HCT116 (cell line): ENCODE data around the gene GATAD2A. TPM values are rescaled to one million over a fixed set of nuclear protein-coding genes. Genes with fewer than 3 reads are reported as not detected.

Experiments
- ATAC-seq: fragments of 200-7000 bp; cut with Tn5 transposase; 2 replicates; pipeline ENCODE4 v1.9.1; 2020; ENCODE audit warnings: mild to moderate bottlenecking, moderate library complexity
- BruUV-seq: library from RNA; stranded (reverse); fragments of 400-500 nt; replicated peaks from 2 replicates; lab custom pipeline; 2021; lab: Mats Ljungman, UMichigan
- CTCF ChIA-PET: fragments of 300-600 bp; sonication (Branson Sonifier 250); formaldehyde crosslinking; loops from one replicate; lab custom pipeline; 2021; ENCODE audit warnings: antibody characterized with exemption; lab: Charles Lee
- POLR2A ChIA-PET: fragments of 300-600, 350-600 bp; sonication (Branson Sonifier 250); formaldehyde crosslinking; loops from one replicate; lab custom pipeline; 2021; ENCODE audit warnings: antibody characterized with exemption; lab: Charles Lee
- RAD21 ChIA-PET, 2 experiments: fragments of 300-600 bp; sonication (Branson Sonifier 250); formaldehyde crosslinking; loops; one replicate each; lab custom pipeline; 2023; ENCODE audit warnings: low total read pairs in 2 of 2; ENCODE audit not compliant: uncharacterized antibody in 2 of 2, unreplicated experiment in 2 of 2, low non-redundant PET in 1 of 2; lab: Charles Lee
- DNase-seq: peaks from one replicate; pipeline ENCODE4 v3.0.0-alpha.2; 2010; ENCODE audit warnings: low read depth, low spot score
- H2AFZ ChIP-seq: fragments of 200-600 bp; shearing (Covaris generic), sonication (generic); 2 replicates; pipeline ENCODE4 v1.6.1; 2017; ENCODE audit warnings: low read depth, mixed run types, mixed read lengths, antibody characterized with exemption, low read length; ENCODE audit not compliant: poor library complexity, severe bottlenecking
- H3K27ac ChIP-seq: 2 replicates; pipeline ENCODE4 v1.5.1; 2012; ENCODE audit warnings: low read depth, low read length
- H3K27me3 ChIP-seq: fragments of 200-600 bp; sonication (generic); 2 replicates; pipeline ENCODE4 v1.6.1; 2016; ENCODE audit warnings: mixed run types, low read length, mixed read lengths; ENCODE audit not compliant: insufficient read depth
- H3K36me3 ChIP-seq, 2 experiments: fragments of 200-500 bp in 1 of 2; fragments of 200-600 bp in 1 of 2; sonication (Bioruptor generic) in 1 of 2; sonication (generic) in 1 of 2; 2 replicates each; pipeline versions ENCODE4 v1.5.1 to v1.6.1; 2014 to 2016; ENCODE audit warnings: low read length in 2 of 2, inconsistent platforms in 1 of 2, mixed read lengths in 1 of 2, mixed run types in 1 of 2; ENCODE audit not compliant: insufficient read depth in 2 of 2, control insufficient read depth in 1 of 2
- H3K4me1 ChIP-seq, 2 experiments: fragments of 200-600 bp in 1 of 2; sonication (generic) in 1 of 2; 2 replicates each; pipeline versions ENCODE4 v1.5.1 to v1.6.1; 2012 to 2017; ENCODE audit warnings: low read length in 2 of 2, inconsistent platforms in 1 of 2, mild to moderate bottlenecking in 1 of 2, mixed read lengths in 1 of 2, mixed run types in 1 of 2, moderate library complexity in 1 of 2; ENCODE audit not compliant: insufficient read depth in 2 of 2, control insufficient read depth in 1 of 2
- H3K4me2 ChIP-seq: fragments of 200-600 bp; sonication (generic); 2 replicates; pipeline ENCODE4 v1.6.1; 2017; ENCODE audit warnings: mixed run types, low read length, mixed read lengths
- H3K4me3 ChIP-seq, 2 experiments: fragments of 200-600 bp in 1 of 2; sonication (generic) in 1 of 2; replicated peaks in 1 of 2; 2 replicates each; pipeline ENCODE4 v1.5.1; 2011 to 2016; ENCODE audit warnings: low read length in 2 of 2, control low read depth in 1 of 2, low read depth in 1 of 2, mild to moderate bottlenecking in 1 of 2, mixed read lengths in 1 of 2, mixed run types in 1 of 2
- H3K79me2 ChIP-seq: fragments of 200-600 bp; sonication (generic); 2 replicates; pipeline ENCODE4 v1.6.1; 2017; ENCODE audit warnings: mild to moderate bottlenecking, mixed run types, low read length, moderate library complexity, mixed read lengths; ENCODE audit not compliant: insufficient read depth
- H3K9ac ChIP-seq: fragments of 200-600 bp; sonication (generic); 2 replicates; pipeline ENCODE4 v1.6.1; 2016; ENCODE audit warnings: low read length, mixed read lengths
- H3K9me2 ChIP-seq: fragments of 200-600 bp; sonication (generic), shearing (Covaris generic); 2 replicates; pipeline ENCODE4 v1.6.1; 2017; ENCODE audit warnings: mixed run types, mild to moderate bottlenecking, moderate library complexity; ENCODE audit not compliant: insufficient read depth
- H3K9me3 ChIP-seq, 2 experiments: fragments of 200-500 bp in 1 of 2; fragments of 200-600 bp in 1 of 2; sonication (Bioruptor generic) in 1 of 2; sonication (generic) in 1 of 2; 2 replicates each; pipeline ENCODE4 v1.6.1; 2014 to 2017; ENCODE audit warnings: low read length in 2 of 2, mixed read lengths in 2 of 2, inconsistent platforms in 1 of 2, low read depth in 1 of 2, mild to moderate bottlenecking in 1 of 2, mixed run types in 1 of 2, moderate library complexity in 1 of 2; ENCODE audit not compliant: control insufficient read depth in 1 of 2, insufficient read depth in 1 of 2
- H4K20me1 ChIP-seq: fragments of 200-600 bp; sonication (generic), shearing (Covaris generic); 2 replicates; pipeline ENCODE4 v1.6.1; 2017; ENCODE audit warnings: mixed run types, mild to moderate bottlenecking, moderate library complexity; ENCODE audit not compliant: insufficient read depth
- CBX3 ChIP-seq: IDR thresholded peaks from 2 replicates; pipeline ENCODE4 v1.6.1; 2012; ENCODE audit warnings: low read depth
- CTCF ChIP-seq, 3 experiments: fragments of 200-600 bp in 1 of 3; sonication (generic) in 1 of 3; IDR thresholded peaks in 2 of 3; conservative IDR thresholded peaks in 1 of 3; 2 replicates each; pipeline ENCODE4 v1.5.1; 2012 to 2017; ENCODE audit warnings: low read depth in 2 of 3, low read length in 2 of 3, antibody characterized with exemption in 1 of 3, borderline replicate concordance in 1 of 3, control low read depth in 1 of 3, mild to moderate bottlenecking in 1 of 3, mixed read lengths in 1 of 3, mixed run types in 1 of 3, moderate library complexity in 1 of 3; ENCODE audit not compliant: insufficient read depth in 1 of 3
- ELF1 ChIP-seq: IDR thresholded peaks from 2 replicates; pipeline ENCODE4 v1.6.1; 2012; ENCODE audit warnings: low read depth, borderline replicate concordance
- JUND ChIP-seq: IDR thresholded peaks from 2 replicates; pipeline ENCODE4 v1.6.1; 2012
- MAX ChIP-seq: IDR thresholded peaks from 2 replicates; pipeline ENCODE4 v1.6.1; 2012
- POLR2AphosphoS5 ChIP-seq: IDR thresholded peaks from 2 replicates; pipeline ENCODE4 v1.6.1; 2011; ENCODE audit warnings: mild to moderate bottlenecking, low read depth, low read length, moderate library complexity
- SP1 ChIP-seq: IDR thresholded peaks from 2 replicates; pipeline ENCODE4 v1.6.1; 2012; ENCODE audit warnings: low read depth
- YY1 ChIP-seq: IDR thresholded peaks from 2 replicates; pipeline ENCODE4 v1.6.1; 2011; ENCODE audit warnings: low read length, low read depth, moderate library complexity, mild to moderate bottlenecking; ENCODE audit not compliant: insufficient replicate concordance; ENCODE audit errors: extremely low read depth
- intact Hi-C: fragments of 100-400 bp; cut with micrococcal nuclease; formaldehyde crosslinking; loops from 2 replicates; pipeline ENCODE4 v1.10.0; 2022
- total RNA-seq: library from RNA; stranded (reverse); gene quantifications from one replicate; pipeline ENCODE4 v1.2.1, GENCODE V29; 2021; ENCODE audit not compliant: unreplicated experiment
- TF ChIP-seq, protein P1 (sequence below): IDR thresholded peaks from 2 replicates; pipeline ENCODE4 v1.6.1; 2012; ENCODE audit warnings: low read depth
- TF ChIP-seq, protein P2 (sequence below): IDR thresholded peaks from 2 replicates; pipeline ENCODE4 v1.6.1; 2012

GATAD2A gene
- total RNA-seq, 1 experiment from 2014 or later, result 130 TPM

DNA sequence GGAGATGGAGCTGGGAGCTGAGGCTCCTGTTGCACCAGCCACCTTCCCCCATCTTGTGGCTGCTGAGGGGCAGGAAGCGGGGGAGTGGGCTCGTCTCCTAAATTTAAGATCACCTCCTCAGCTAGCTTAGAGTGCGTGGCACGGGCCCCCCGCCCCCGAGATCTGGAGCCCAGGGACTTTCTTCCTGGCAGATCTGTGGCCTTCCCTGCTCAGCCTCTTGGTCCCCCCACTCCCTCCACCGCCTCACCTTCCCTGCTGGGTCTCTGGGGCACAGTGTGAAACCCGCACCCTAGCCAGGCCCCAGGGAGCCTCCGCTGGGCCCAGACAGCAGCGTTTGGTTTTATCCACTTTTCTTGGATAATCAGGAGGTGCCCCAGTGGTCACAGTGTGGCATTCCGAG is 49.0 kb upstream of the GATAD2A start (continued):
- TF ChIP-seq, protein P1, sequence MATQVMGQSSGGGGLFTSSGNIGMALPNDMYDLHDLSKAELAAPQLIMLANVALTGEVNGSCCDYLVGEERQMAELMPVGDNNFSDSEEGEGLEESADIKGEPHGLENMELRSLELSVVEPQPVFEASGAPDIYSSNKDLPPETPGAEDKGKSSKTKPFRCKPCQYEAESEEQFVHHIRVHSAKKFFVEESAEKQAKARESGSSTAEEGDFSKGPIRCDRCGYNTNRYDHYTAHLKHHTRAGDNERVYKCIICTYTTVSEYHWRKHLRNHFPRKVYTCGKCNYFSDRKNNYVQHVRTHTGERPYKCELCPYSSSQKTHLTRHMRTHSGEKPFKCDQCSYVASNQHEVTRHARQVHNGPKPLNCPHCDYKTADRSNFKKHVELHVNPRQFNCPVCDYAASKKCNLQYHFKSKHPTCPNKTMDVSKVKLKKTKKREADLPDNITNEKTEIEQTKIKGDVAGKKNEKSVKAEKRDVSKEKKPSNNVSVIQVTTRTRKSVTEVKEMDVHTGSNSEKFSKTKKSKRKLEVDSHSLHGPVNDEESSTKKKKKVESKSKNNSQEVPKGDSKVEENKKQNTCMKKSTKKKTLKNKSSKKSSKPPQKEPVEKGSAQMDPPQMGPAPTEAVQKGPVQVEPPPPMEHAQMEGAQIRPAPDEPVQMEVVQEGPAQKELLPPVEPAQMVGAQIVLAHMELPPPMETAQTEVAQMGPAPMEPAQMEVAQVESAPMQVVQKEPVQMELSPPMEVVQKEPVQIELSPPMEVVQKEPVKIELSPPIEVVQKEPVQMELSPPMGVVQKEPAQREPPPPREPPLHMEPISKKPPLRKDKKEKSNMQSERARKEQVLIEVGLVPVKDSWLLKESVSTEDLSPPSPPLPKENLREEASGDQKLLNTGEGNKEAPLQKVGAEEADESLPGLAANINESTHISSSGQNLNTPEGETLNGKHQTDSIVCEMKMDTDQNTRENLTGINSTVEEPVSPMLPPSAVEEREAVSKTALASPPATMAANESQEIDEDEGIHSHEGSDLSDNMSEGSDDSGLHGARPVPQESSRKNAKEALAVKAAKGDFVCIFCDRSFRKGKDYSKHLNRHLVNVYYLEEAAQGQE, result no peak
- no peak for TF ChIP-seq MAX
- TF ChIP-seq CBX3, result no peak
- no peak for TF ChIP-seq ELF1

DNA sequence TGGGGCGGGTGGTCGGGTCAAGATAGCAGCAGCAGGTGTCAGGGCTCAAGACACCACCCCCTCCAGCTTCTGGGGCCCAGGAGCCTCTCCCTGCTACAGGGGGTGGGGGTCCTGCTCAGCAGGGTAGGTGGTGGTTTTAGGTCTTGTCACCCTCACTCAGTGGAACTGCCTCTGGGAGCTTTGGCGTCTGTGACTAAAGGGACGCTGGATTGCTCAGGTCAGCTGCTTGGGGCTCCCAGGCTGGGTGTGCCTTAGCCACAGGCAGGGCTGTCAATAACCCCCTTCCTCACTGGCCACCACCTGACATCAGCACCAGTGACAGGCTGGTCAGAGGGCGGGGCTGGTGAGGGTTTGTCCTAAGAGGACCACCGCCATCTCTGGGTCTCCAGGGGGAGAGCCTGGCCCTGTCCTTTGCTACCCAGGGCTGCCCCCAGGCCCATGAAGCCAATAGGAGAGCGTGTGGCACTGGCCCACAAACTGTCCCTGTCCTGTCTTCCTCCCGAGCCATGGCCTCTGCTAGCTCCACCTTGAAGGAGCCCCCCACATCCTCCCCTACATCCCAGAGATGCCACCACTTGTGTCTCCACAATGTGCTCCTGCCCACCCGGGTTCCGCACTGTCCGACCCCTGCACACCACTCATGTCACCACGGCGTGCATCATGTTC is 48.4 kb upstream of the GATAD2A start:
- TF ChIP-seq CTCF (IDR thresholded peaks at IDR 0.05 in 2 of 3, conservative IDR thresholded peaks at IDR 0.05 in 1 of 3; ENCODE audit: borderline replicate concordance in 1 of 3, insufficient read depth in 1 of 3, low read depth in 2 of 3, low read length in 2 of 3), result no peak
- TF ChIP-seq SP1, result no peak
- TF ChIP-seq, protein P2, sequence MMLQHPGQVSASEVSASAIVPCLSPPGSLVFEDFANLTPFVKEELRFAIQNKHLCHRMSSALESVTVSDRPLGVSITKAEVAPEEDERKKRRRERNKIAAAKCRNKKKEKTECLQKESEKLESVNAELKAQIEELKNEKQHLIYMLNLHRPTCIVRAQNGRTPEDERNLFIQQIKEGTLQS, result no peak
- no peak for TF ChIP-seq ELF1
- no peak for TF ChIP-seq JUND
- TF ChIP-seq POLR2AphosphoS5, result no peak
- TF ChIP-seq YY1, result no peak
- TF ChIP-seq, all 23 proteins: peak for 0
- no TSS peak for BruUV-seq
- RAD21 ChIA-PET, result no interaction called here

More for the DNA sequence above, 48.4 kb upstream of the GATAD2A start:
- Histone ChIP-seq H3K9me2 (no peaks in the 10 kb centered on the region), H3K27me3 (no peaks in the 10 kb centered on the region), H3K36me3 (peaks cover 0 to 4% of the 10 kb centered on the region in 2 experiments; a peak in 2 of 4 replicates), H3K9me3 (no peaks in the 10 kb centered on the region), H2AFZ (no peak overlapping the region), H3K9ac (no peak overlapping the region), H3K79me2 (no peaks in the 10 kb centered on the region), H3K4me3 (no peak overlapping the region), H3K4me2 (no peak overlapping the region), H3K4me1 (peaks cover 0 to 9% of the 10 kb centered on the region in 2 experiments; a peak in 2 of 4 replicates), H3K27ac (no peak overlapping the region), H4K20me1 (no peaks in the 10 kb centered on the region)
- ChIA-PET POLR2A (no interaction called here), CTCF (interaction anchor here (1.2 kb wide), 1 partner anchor 15 kb away, joined by 4 read pairs; no protein-coding TSS in a partner anchor)
- DNase-seq (no peak), ATAC-seq (no peak)
- intact Hi-C loops, result no loop called here
